Activated T-cell treated with anti-CD3 and anti-CD28 coated beads, Interleukin-2, amount 50 U/mL, for 4 hours (primary cell): ENCODE results near the gene PDLIM5. TPM values are rescaled to one million over a fixed set of nuclear protein-coding genes. Genes with fewer than 3 reads are reported as not detected.

ENCODE experiments used
- ATAC-seq, 2 donors: fragments of 200-7000 bp; cut with Tn5 transposase; one replicate each; pipeline ENCODE4 v1.10.0; 2021
- DNase-seq: peaks from one replicate; pipeline ENCODE4 v3.0.0-alpha.2; 2020
- H3K27me3 Mint-ChIP-seq: one replicate; pipeline ENCODE4 v1.8.0; 2021; ENCODE audit warnings: low read depth, mixed read lengths
- H3K36me3 Mint-ChIP-seq: one replicate; pipeline ENCODE4 v1.8.0; 2022; ENCODE audit warnings: mixed read lengths; ENCODE audit not compliant: insufficient read depth
- H3K4me1 Mint-ChIP-seq: one replicate; pipeline ENCODE4 v1.8.0; 2021; ENCODE audit warnings: low read depth, mixed read lengths
- H3K4me3 Mint-ChIP-seq: one replicate; pipeline ENCODE4 v1.8.0; 2021; ENCODE audit warnings: mild to moderate bottlenecking, moderate library complexity, mixed read lengths
- H3K9me3 Mint-ChIP-seq: one replicate; pipeline ENCODE4 v1.8.0; 2021; ENCODE audit warnings: mixed read lengths
- total RNA-seq, 3 donors: library from RNA; stranded (reverse); gene quantifications; one replicate each; pipeline ENCODE4 v1.2.1, GENCODE V29; 2021

PDLIM5 gene
- total RNA-seq, 3 donors from 2014 or later, result 23.2 to 26.8 (median 25.7) TPM

- ATAC-seq (no peak), DNase-seq (no peak)
- Mint-ChIP-seq H3K27me3 (no peaks in the 10 kb centered on the region), H3K4me3 (no peak overlapping the region), H3K36me3 (peaks cover 11% of the 10 kb centered on the region), H3K9me3 (no peaks in the 10 kb centered on the region), H3K4me1 (no peaks in the 10 kb centered on the region)
Measured at GRCh38 chr4:94574050-94574449, 122.3 kb downstream of the PDLIM5 start.

- H3K4me3 Mint-ChIP-seq, result no peak overlapping the region
- DNase-seq (no peak), ATAC-seq (no peak)
- no peaks in the 10 kb centered on the region for H3K4me1 Mint-ChIP-seq
- no peaks in the 10 kb centered on the region for H3K27me3 Mint-ChIP-seq
- peaks cover 11% of the 10 kb centered on the region for H3K36me3 Mint-ChIP-seq
- no peaks in the 10 kb centered on the region for H3K9me3 Mint-ChIP-seq
Measured at GRCh38 chr4:94574616-94575015, 122.9 kb downstream of the PDLIM5 start.

GRCh38 chr4:94575652-94576051 is 123.9 kb downstream of the PDLIM5 start:
- Mint-ChIP-seq H3K4me1 (no peaks in the 10 kb centered on the region), H3K9me3 (no peaks in the 10 kb centered on the region), H3K36me3 (peaks cover 11% of the 10 kb centered on the region), H3K4me3 (no peak overlapping the region), H3K27me3 (no peaks in the 10 kb centered on the region)
- DNase-seq, result no peak
- no peak for ATAC-seq

GRCh38 chr4:94576210-94576609 is 124.5 kb downstream of the PDLIM5 start:
- Mint-ChIP-seq H3K36me3 (peaks cover 11% of the 10 kb centered on the region), H3K4me1 (no peaks in the 10 kb centered on the region), H3K9me3 (no peaks in the 10 kb centered on the region), H3K4me3 (no peak overlapping the region), H3K27me3 (no peaks in the 10 kb centered on the region)
- ATAC-seq, result no peak
- DNase-seq, result no peak

- Mint-ChIP-seq H3K9me3 (no peaks in the 10 kb centered on the region), H3K36me3 (peaks cover 11% of the 10 kb centered on the region), H3K4me1 (no peaks in the 10 kb centered on the region), H3K27me3 (no peaks in the 10 kb centered on the region), H3K4me3 (no peak overlapping the region)
- DNase-seq (no peak), ATAC-seq (no peak)
Measured at GRCh38 chr4:94577136-94577535, 125.4 kb downstream of the PDLIM5 start.

- no peaks in the 10 kb centered on the region for H3K27me3 Mint-ChIP-seq
- no peak for ATAC-seq
- H3K4me1 Mint-ChIP-seq, result no peaks in the 10 kb centered on the region
- DNase-seq, result no peak
- no peaks in the 10 kb centered on the region for H3K9me3 Mint-ChIP-seq
- H3K36me3 Mint-ChIP-seq, result peaks cover 11% of the 10 kb centered on the region
- no peak overlapping the region for H3K4me3 Mint-ChIP-seq
Measured at GRCh38 chr4:94578195-94578594, 126.5 kb downstream of the PDLIM5 start.

DNA sequence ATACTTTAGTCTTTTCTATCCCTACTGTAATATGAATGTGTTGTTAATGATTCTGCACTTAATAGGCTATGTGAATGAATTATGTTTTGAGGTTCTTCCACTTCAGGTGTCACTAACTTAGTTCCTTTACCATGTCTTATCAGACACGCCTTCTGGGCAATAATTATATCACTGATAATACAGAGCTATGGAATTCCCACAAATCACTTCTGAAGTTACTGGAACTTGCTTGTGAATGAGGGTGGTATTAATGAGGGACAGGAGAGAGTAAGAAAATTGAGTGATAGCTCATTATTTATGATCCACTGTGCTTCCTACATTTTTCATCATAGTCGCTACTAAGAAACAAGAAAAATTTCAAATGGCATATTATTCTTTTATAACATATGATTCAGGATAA is 130.0 kb downstream of the PDLIM5 start:
- H3K27me3 Mint-ChIP-seq, result no peaks in the 10 kb centered on the region

DNA sequence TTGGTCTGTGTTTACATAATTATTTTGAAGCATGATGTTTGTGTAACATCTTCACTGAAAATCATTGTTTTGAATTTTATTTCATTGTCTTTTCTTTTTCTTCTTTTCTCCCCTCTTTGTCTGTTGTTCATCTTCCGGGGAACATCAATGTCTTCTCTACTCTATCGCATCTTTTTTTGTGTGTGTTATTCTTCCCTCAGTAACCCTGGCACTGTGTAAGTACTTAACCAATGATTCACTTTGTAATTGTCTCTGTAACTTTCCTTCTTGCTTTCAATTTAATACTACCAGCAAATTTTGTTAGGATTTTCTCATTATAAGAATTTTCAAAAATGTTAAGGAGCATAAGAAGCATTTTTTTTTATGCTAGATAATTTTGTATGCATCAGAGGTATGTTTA is 130.8 kb downstream of the PDLIM5 start:
- Mint-ChIP-seq H3K9me3 (no peaks in the 10 kb centered on the region), H3K4me1 (no peaks in the 10 kb centered on the region), H3K27me3 (no peaks in the 10 kb centered on the region), H3K36me3 (peaks cover 5% of the 10 kb centered on the region), H3K4me3 (no peak overlapping the region)
- no peak for ATAC-seq
- no peak for DNase-seq

More for the DNA sequence above, 130.0 kb downstream of the PDLIM5 start:
- Mint-ChIP-seq H3K4me1 (no peaks in the 10 kb centered on the region), H3K4me3 (no peak overlapping the region), H3K36me3 (no peaks in the 10 kb centered on the region), H3K9me3 (no peaks in the 10 kb centered on the region)
- DNase-seq, result no peak
- no peak for ATAC-seq

GRCh38 chr4:94583914-94584641 is 132.3 kb downstream of the PDLIM5 start:
- Mint-ChIP-seq H3K9me3 (no peaks in the 10 kb centered on the region), H3K27me3 (no peaks in the 10 kb centered on the region), H3K4me1 (no peaks in the 10 kb centered on the region), H3K4me3 (no peak overlapping the region), H3K36me3 (peaks cover 5% of the 10 kb centered on the region)
- ATAC-seq, result no peak
- no peak for DNase-seq

DNA sequence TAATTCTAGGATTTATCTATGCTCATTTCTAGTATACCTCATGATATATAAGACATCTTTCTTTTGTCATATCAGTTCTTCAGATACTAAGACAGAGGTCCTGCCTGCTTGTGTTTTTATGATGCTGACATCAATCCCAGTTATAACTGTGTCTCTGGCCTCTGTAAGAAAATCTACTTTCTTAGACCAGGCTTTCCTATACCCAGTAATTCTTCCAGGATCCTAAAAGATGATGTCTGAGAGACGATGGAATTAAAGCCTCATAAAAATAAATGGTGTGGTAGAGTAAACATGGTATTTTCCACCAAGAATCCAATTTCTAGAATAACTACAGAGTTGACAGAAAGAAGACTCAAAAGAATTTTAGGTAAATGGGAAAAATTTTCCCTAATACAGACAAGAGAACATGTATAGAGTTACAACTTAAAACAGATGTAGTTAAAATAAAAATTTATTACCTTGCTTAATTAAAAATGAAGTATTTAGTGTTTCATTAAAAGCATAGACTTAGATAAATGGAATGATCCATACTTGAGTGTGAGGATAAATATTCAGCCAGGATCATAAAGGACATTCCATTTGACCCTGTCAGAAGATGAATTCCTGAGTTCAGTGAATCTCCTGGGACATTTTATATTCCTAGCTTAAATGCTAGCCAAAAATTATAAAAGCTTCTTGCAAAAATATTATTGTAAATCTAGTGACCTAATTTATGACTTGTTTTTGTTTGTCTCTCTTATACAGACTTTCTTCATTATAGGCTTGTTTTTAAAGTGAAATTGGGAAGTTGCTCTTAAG is 137.4 kb downstream of the PDLIM5 start:
- DNase-seq, result no peak
- peaks cover 5% of the 10 kb centered on the region for H3K36me3 Mint-ChIP-seq
- H3K27me3 Mint-ChIP-seq, result no peaks in the 10 kb centered on the region

GRCh38 chr4:94590493-94590892 is 138.8 kb downstream of the PDLIM5 start:
- H3K27me3 Mint-ChIP-seq, result no peaks in the 10 kb centered on the region
- H3K4me3 Mint-ChIP-seq, result no peak overlapping the region
- DNase-seq (no peak), ATAC-seq (no peak)
- H3K9me3 Mint-ChIP-seq, result no peaks in the 10 kb centered on the region
- peaks cover 5% of the 10 kb centered on the region for H3K36me3 Mint-ChIP-seq
- H3K4me1 Mint-ChIP-seq, result no peaks in the 10 kb centered on the region

More for the DNA sequence above, 137.4 kb downstream of the PDLIM5 start:
- Mint-ChIP-seq H3K4me1 (no peaks in the 10 kb centered on the region), H3K4me3 (no peak overlapping the region), H3K9me3 (no peaks in the 10 kb centered on the region)
- ATAC-seq, result no peak

- Mint-ChIP-seq H3K27me3 (no peaks in the 10 kb centered on the region), H3K4me3 (no peak overlapping the region), H3K4me1 (no peaks in the 10 kb centered on the region), H3K36me3 (peaks cover 5% of the 10 kb centered on the region), H3K9me3 (no peaks in the 10 kb centered on the region)
- ATAC-seq, result no peak
- no peak for DNase-seq
Measured at GRCh38 chr4:94591289-94591688, 139.5 kb downstream of the PDLIM5 start.

- ATAC-seq, result no peak
- Mint-ChIP-seq H3K4me3 (no peak overlapping the region), H3K9me3 (no peaks in the 10 kb centered on the region), H3K36me3 (no peaks in the 10 kb centered on the region), H3K4me1 (no peaks in the 10 kb centered on the region), H3K27me3 (no peaks in the 10 kb centered on the region)
- no peak for DNase-seq
Measured at GRCh38 chr4:94595013-94595412, 143.3 kb downstream of the PDLIM5 start.

DNA sequence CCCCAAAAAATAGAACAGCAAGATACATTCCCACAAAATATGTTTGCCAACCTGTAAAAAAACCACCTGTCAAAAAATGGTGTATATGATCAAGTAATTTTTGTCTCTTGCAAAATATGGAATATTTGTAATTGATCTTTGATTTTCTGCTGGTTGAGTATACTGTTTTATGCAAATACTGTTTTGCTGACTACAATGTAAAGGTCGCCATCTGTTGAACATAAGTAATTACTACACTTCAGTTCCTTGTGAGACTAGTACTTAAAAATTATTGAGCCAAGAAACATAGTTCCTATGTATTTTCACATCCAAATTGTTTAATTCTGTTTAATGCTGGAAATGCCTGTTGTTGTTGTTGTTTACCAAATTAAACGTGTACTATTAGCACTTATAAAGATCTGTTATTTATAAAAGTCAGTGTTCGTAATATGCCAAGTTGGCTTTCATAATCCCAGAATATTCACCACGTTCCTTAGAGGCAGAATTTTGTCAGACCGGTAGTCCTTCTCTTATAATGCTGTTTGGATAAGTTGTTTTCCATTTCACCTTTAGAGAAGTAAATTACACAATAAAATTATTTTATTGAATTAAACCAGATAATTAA is 144.2 kb downstream of the PDLIM5 start:
- DNase-seq, result no peak
- no peak overlapping the region for H3K4me3 Mint-ChIP-seq
- no peaks in the 10 kb centered on the region for H3K4me1 Mint-ChIP-seq
- no peaks in the 10 kb centered on the region for H3K36me3 Mint-ChIP-seq
- no peaks in the 10 kb centered on the region for H3K27me3 Mint-ChIP-seq
- H3K9me3 Mint-ChIP-seq, result no peaks in the 10 kb centered on the region
- no peak for ATAC-seq

- no peak for ATAC-seq
- no peaks in the 10 kb centered on the region for H3K27me3 Mint-ChIP-seq
- H3K4me1 Mint-ChIP-seq, result no peaks in the 10 kb centered on the region
- DNase-seq, result no peak
- H3K36me3 Mint-ChIP-seq, result no peaks in the 10 kb centered on the region
- no peaks in the 10 kb centered on the region for H3K9me3 Mint-ChIP-seq
- H3K4me3 Mint-ChIP-seq, result no peak overlapping the region
Measured at GRCh38 chr4:94598758-94599157, 147.0 kb downstream of the PDLIM5 start.
